ENCODE measurements around the gene TMTC1.
"Not testable (repeated sequence)": the region's sequence is repeated elsewhere in the genome, so short reads cannot be mapped to it uniquely, and the experiment has no call there.

TMTC1 gene

DNA sequence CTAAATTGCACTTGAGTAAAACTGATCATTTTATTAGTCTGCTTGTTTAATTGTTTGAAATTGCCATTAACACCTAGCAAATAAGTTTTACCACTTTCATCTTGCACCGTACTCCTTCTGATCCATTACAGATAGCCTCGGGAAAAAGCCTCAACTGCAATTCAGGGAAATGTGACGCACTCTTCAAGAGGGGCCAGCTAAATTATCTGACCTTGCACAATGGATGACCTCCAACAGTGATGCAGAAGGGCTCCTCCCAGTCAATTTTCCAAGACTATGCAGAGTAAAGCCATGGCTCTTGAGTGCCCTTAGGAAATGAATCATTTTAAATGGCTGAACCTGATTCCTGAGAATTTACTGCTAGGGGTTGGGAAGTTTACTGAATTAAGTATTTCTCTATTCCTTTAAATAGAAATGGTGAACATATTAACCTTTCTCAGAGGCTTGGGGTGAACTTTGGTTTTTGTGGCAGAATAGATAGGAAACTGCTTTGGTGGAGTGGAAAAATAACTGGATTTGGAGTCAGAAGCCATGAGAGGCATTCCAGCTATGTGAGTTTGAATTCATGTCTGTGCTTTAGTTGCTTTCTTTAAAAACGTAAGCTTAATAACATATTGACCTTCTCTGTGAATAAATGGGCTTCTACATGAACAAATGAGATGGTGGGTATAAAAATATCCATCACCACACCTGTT is 221.5 kb downstream of the TMTC1 start:
- DNase-seq = no peak

DNA sequence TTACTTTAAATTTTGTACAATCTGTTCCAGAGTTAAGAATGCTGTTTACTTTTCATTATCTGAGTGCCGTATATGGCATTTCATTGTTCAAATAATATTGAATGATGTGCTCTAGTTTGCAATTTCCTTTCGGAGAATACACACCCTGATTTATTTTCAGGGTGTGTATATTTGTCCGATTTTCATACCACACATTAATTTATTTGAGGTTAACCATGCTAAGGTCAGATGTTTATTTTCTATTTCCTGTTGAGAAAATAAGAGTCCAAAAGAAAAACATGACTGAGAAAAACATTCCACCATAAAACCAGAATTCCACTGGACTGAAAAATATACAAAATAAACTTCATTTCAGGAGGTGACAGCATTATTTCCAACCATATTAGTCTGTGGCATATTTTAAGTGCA is 222.1 kb downstream of the TMTC1 start:
- no peak for DNase-seq

DNA sequence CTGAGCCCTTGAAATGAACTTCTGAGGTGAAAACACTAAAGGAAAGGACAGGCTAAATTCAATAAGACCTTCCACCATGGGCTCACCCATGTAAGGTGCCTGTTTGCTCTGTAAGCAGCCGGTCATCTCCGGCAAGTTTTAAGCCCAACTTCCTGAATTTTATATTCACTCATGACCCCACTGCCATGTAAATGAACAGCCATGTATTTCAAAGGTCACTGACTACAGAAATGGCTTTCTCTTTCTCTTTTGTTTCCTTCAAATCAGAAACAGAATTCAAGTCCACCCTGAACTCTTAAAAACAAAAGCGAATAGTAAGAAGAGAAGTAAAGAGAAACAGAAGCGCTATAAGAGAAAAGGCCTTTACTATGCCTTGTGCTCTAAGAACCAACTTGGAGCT is 224.5 kb downstream of the TMTC1 start:
- no peak for DNase-seq

DNA sequence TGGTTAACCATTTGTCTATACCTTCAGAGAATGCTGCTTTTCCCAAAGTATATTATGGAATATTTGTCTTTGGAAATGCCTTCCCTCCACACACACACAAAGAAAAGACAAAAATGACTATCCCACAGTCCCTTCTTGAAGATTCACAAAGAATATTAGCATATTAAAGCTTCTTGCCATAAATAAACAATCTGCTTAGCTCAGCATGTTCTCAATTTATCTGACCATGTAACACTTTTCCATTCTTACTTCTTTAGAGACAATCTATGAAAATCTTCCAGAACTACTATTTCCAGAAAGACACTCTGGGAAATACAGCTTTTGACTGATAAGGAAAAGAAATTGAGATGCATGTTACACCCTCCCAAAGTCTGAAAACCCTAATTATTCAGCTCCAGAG is 227.4 kb downstream of the TMTC1 start:
- DNase-seq = no peak

DNA sequence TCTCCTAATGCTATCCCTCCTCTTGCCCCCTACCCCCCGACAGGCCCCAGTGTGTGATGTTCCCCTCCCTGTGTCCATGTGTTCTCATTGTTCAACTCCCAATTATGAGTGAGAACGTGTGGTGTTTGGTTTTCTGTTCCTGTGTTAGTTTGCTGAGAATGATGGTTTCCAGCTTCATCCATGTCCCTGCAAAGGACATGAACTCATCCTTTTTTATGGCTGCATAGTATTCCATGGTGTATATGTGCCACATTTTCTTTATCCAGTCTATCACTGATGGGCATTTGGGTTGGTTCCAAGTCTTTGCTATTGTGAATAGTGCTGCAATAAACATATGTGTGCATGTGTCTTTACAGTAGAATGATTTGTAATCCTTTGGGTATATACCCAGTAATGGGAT is 228.3 kb downstream of the TMTC1 start:
- not testable (repeated sequence) for DNase-seq

DNA sequence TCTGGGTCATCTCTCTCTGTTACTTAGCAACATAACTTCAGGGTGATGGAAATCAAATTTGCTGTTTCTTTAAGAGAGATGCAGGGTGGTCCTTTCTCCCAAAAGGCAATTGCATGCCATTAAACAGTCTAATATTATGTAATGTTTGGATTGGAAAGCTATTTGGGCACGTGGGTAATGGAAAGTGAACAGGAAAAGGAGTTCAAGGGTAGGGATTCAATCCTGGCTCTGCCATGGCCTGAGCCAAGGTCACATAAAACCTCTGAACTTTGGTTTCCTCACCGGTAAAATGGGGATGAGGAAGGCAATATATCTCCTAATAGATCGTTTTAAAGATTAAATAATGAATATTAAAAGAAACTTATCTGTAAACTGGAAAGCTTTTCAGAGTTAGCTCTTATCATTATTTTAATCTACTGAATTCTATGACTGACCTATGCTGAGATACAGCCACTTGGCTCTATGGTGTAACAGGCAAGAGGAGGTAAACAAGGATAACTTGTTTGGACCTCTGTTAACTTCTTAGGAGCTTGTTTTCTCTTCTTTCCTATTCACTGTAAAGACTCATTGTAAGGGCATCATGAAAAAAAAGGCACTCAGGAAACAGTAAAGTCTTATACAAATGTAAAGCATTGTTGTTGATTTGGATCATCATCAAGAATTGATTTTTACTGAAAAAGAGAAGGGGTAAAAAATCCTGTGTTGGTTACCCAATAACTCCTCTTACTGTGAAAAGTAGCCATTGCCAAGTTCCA is 230.6 kb downstream of the TMTC1 start:
- no peak for DNase-seq

DNA sequence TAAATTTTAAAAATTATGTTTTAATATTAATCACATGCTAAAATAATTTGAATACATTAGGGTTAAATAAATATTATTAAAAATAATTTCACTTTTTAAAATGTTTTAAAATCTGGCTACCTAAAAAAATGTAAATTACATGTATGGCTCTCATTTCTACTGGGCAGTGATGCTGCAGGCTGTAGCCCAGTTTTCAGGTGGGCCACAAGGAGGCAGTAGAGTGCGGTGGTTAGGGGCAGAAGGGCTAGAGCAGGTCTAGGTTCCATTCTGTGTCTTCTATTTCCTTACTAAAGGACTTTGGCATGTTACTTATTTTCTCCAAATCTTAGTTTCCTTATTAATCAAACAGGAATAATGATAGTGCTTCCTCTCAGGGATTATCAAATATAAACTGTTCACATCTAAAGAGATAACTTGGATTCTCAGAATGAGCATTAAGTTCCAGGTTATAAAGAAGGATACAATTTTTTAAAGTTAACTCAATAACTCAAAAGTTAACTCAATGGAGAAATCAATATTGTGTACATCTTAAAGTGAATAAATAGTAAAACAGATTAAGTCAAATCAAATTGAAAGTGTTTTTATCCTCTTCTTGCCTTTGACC is 231.3 kb downstream of the TMTC1 start:
- peak; percentile 25 for DNase-seq

DNA sequence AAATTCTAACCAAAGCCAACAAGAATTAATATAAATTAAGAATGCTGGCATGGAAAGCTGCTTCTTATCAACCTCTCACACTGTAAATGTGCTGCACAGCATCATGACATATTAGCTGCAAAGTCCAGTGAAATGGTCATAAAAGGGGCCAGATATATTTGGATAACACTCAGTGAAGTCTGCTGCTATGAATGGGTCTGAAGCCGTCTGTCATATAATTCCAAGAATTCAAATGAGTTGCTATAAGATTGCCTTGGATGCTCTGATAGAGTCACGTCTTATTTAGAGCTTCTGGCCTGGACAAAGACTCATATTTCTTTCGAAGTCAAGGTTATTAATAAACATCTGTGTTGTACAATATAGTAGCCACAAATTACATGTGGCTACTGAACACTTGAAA is 231.9 kb downstream of the TMTC1 start:
- DNase-seq = no peak

DNA sequence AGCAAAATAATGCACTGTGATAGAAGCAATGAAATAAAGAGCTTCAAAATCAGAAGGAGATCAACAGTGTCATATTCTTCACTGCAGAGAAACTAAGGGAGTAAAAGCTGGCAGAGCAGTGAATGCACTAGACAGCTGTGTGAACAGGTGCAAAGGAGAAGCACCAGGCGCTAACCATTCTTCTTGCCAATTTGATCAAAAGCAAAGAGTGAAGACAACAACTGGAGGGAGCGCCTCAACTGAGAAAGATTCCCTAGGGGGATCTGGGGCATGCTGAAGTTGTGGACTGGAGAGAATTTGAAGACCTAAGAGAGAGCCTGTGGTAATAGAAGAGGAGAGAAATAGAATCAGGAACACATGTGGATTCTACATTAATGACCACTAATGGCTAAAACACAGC is 235.9 kb downstream of the TMTC1 start:
- DNase-seq = no peak

DNA sequence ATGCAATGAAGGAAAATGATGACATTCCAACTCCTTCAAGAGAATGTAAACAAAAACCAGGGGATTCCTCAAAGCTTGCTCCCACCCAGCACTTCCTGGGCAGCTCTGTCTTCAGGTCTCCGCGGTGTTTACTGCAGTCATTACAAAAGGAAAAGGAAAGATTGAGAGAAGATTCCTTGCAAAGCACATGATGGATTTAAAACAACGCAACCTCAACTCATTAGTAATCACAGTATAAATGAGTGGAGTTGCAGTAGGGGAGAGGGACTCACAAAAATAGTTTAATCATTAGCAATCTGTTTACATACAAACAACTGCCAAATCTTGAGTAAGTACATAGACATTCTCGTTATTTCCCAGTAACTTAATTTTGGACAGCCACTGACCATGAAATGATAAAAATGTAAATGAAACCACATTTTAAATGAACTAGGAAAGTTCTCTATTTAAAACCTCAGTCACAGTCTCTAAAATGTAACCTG is 236.6 kb downstream of the TMTC1 start:
- DNase-seq = no peak

DNA sequence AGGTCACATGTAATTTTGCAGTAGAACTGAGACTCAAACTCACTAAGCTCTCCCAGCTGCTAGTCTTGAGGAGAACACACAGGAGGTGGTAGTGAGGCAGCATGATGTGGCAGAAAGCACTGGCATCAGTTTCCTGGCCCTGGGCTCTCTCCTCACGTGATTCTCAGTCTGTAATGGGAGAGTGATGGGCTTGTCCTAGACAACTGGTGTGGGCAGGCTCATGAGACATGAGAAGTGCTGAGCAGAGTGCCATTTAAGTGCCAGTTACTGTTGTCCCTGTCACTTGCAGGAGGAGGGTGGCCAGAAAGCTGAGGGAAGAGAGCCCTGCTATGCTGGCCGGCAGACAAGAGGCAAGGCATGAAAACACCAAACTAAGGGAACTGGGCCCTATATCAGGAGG is 237.7 kb downstream of the TMTC1 start:
- DNase-seq = no peak

DNA sequence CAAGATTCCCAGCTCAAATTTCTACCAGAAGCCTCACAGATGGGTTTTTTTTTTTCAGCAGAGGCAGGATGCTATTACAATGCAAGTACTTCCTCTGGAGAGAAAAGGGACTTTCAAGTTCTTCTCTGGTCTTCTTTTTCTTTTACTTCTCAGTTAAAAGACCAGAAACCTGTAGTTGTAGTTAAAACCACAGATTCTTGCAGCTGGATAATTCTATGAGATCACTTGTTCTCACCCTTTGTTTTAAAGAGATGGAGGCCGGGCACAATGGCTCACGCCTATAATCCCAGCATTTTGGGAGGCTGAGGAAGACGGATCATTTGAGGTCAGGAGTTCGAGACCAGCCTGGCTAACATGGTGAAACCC is 238.7 kb downstream of the TMTC1 start:
- DNase-seq = no peak

DNA sequence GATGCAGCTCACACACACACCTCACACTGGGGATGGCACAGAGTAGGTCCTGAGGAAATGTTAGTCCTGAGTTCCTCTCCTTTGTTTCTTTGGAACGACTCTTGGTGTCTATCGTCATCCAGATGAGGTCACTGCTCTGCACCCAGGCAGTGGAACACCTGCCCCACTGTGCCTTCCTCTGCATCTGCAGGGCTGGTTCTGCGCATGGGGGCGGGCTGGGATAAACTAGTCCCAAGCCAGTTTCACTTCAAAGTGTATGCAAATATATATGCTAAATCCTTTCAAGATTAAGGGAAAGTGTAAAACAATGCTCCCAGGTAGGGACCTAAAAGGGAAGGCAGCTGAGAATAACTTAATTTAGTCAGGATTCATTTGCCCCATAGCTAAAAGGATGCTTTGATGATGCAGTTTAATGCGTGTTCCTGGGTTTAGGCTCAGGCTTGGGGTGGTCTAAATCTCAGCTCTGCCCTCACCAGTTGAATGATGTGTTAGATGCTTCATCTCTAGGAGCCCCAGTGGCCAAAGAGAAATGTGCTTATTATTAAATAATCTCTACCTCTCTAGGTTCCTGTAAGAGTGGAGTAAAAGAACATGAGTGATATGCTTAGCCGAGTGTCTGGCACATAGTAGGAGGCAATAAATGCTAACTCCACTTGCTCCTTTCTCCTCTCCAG is 239.2 kb downstream of the TMTC1 start:
- no peak for DNase-seq

DNA sequence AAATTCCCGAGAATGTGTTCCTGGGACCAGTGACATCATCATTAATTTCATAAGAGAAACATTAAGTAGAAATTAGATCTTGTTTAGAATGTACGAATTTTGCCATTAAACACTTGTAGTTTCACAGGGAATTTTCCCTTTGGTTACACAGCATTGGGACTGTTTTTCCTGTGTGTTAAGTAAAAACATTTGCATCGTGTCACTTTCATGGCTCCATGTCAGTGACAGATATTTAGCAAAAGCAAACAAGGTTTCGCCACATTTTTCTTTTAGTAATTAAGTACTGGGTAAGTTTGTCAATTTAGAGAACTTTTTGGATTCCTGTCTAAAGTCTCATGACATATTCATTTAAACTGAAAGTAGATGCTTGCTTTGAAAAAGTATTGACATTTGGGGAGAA is 240.7 kb downstream of the TMTC1 start:
- DNase-seq = no peak

DNA sequence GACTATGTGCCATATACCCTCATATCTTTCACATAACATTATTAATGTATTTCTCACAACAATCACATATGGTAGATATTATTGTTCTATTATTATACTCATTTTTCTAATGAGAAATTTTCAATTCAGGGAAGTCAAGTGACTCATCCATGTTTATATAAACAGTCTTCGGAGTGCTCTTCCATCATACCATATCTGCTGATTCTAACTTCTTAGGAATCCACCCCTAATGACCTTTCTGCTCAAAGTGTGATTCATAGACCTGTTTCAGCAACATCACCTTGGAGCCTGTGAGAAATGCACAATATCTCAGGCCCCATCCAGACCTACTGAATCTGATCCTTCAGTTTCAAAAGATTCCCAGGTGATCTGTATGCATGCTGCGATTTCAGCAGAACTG is 246.4 kb downstream of the TMTC1 start:
- no peak for DNase-seq

DNA sequence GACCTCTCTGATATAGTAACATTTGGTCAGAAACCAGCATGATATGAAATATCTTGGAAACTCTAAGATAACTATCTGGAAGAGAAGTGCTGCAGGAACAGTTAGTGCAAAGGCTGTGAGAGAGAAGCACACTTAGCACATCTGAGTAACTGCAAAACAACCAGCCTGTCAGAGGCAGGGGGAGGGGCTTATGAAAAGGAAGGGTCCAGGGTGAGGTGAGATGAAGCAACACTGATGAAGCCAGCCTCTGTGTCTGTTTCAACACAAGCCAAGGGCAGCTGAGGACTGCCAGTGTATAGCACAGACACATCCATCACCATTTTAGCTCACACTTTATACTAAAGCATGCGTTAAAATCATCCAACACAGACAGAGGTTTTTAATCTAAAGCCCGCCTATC is 248.8 kb downstream of the TMTC1 start:
- no peak for DNase-seq

DNA sequence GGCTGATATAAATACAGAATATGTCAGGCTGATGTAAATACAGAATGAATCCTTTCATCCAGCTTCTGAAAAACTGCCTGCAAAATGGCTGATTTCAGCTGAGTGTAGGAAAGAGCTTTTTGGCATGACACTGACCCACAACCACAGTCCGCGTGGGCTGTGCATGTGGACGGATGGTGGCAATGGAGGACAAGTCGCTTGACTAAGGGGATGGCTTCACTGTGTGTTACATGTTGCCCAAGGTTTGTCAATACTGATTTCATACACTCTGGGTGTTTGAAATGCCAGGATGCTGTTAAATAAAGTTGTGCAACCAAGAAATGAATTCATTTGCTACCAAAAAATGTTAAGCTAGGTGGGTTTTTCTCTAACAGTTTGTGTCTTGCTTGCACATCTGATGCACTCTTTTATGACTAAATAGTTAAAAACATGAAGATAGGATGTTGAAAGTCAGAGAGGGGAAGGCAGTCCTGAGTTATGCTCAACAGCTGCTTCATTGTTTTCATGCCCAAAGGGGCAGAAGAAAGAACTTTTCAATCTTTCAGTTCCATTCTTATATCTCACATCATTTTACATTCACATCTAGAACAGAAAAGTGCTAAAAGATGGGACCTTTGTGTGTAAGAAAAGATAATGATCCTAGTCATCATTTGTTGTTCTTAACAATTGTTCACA is 249.8 kb downstream of the TMTC1 start:
- no peak for DNase-seq

DNA sequence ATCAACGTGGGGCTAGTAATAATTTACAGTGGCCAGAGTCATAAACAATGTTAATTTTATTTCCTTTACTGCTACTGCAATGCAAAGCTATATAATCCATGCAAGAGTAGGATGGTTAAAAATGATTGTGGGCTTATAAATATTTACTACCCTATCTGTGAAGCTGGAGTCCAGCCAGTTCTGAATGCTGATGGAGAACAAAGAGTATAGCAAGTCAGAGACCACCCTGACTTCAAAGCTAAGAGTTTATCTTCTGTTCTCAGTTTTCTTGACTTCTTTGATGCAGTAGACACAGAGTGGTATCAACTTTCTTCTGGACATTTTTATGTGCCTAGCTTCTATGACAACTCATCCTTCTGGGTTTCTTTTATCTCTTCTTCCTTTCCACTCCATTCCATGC is 252.3 kb downstream of the TMTC1 start:
- DNase-seq = no peak

DNA sequence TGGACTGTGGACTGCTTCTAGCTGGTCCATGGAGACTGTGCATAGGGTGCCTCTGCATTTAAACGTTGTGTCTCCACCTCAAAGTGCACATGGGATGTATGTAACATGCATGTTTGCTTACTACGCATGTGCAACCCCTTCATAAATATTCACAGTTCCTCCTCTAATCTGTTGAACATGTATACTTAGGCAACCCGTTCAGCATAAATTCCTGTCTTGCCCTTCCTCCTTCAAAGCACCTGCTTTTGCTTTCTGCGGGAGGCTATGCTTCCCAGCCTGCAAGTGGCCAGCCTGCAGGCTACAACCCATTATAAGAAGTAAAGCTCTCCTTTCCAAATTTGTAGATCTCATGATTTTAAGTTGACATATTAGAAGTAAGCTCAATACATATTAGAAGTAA is 253.3 kb downstream of the TMTC1 start:
- no peak for DNase-seq

DNA sequence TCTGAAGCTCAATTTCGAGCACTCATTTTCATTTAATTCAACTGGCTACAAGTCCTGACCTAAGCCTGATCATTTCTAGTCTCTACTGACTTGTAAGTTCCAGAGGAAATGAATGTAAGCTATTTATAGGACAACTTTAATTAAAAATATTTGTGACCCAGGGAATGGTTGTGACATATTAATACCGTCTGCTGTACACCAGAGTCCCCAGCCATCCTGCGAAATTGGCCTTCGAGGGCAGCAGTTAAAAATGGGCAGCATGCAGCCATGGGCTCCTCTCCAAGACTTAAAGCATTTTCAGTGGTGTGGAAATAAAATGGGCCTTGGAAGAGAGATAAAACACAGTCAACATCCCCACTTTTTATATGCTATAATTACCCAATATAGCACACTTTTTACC is 255.6 kb downstream of the TMTC1 start:
- DNase-seq = no peak

DNA sequence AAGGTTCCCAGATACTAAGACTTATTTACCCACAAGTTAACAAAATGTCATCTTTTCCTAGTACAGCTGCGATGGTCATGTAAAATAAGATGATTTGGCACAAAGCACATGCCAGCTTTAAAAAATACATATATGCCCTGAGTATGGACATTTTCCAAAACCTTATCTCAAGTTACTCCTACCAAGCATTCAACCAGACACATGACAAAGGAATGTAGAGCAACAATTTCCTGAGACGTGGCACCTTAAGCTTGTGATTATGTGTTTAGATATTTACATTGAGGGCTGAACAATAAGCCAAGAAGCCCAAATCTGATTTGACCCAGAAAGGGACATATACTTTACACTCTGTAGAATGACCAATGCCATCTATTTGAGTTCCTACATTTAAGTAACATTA is 261.8 kb downstream of the TMTC1 start:
- DNase-seq = no peak

DNA sequence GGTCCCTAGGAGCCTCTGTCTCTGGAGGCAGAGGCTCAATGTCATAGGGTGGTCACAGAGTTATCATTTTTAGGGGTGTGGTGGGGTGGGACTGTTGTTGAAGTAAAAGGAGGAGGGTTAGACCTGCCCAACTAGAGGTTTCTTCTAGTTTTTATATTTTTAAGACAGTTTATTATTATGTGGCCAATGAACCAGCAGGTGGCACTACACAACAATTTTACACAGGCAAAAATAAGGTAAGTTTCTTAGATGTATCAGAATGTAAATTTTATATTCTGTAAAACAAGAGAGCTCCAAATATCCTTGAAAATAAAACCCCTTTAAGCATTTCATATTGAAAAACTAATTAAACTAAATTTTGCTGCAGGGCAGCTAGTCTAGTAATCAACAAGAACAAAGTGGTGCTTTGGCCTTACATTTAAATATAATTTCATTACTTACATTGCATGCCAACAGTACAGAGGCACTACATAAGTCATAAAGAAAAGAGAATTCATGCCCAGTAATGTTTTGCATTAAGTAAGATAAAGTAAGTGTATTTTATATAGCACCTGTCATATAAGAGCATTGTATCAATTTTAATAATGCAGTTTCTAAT is 264.1 kb downstream of the TMTC1 start:
- peak; percentile 1 for DNase-seq

DNA sequence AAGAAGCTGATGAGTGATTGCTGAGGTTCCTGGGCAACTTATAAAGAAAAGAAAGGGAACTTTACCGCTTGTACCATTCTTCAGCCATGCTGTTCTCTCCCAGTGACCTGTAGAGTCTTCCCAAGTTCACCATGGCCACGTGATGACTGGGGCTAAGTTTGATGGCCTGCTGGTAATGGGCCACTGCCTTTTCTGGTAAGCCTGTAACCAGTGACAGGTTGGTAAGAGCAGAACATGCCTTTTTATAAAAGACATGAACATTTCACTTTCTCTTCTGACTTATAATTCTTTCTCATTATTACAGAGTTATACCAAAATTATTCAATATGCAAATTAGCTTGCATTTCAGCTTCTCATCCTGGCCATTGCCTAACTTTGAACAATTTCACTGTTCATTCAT is 265.3 kb downstream of the TMTC1 start:
- DNase-seq = no peak

Data from DMS 273 treated with DMSO at 0.1 percent for 48 hours (cell line).